GM12874 (cell line): ENCODE measurements around the gene PTCH2.

ENCODE experiments used
- TF ChIP-seq, protein P1 (sequence below): IDR thresholded peaks from 2 replicates; pipeline ENCODE4 v1.5.1; 2011; ENCODE audit warnings: low read depth, mild to moderate bottlenecking, control low read depth, low read length, moderate library complexity; ENCODE audit not compliant: insufficient read depth

Gene PTCH2

GRCh38 chr1:44817307-44817706 lies 25.7 kb downstream of the PTCH2 start:
- TF ChIP-seq, protein P1, sequence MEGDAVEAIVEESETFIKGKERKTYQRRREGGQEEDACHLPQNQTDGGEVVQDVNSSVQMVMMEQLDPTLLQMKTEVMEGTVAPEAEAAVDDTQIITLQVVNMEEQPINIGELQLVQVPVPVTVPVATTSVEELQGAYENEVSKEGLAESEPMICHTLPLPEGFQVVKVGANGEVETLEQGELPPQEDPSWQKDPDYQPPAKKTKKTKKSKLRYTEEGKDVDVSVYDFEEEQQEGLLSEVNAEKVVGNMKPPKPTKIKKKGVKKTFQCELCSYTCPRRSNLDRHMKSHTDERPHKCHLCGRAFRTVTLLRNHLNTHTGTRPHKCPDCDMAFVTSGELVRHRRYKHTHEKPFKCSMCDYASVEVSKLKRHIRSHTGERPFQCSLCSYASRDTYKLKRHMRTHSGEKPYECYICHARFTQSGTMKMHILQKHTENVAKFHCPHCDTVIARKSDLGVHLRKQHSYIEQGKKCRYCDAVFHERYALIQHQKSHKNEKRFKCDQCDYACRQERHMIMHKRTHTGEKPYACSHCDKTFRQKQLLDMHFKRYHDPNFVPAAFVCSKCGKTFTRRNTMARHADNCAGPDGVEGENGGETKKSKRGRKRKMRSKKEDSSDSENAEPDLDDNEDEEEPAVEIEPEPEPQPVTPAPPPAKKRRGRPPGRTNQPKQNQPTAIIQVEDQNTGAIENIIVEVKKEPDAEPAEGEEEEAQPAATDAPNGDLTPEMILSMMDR = no peak

DNA sequence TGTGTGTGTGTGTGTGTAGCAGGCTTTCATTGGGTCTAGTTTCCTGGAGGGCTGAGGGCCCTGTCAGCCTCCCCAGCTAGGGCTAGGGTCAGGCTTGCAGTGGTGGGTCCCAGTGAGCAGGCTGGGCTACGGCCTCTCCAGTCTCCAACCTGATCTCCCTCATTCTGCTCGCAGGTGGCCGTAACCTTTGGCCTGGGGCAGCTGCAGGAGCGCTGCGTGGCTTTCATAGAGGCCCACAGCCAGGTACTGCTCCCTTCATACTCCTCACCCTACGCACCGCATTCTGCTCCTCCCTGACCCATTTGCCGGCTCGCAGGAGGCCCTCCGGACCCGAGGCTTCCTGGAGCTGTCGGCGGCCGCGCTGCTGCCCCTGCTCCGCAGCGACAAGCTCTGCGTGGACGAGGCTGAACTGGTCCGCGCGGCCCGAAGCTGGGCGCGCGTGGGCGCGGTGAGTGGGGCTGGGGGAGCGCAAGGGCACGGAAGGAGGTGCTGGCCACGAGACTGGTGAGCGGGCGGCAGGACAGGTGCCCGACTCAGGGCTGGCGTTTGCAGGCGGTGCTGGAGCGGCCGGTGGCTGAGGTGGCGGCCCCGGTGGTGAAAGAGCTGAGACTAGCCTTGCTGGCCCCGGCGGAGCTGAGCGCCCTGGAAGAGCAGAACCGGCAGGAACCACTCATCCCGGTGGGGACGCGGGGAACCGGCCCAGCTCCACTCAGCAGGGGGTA lies 30.1 kb downstream of the PTCH2 start:
- TF ChIP-seq, protein P1 = no peak

DNA sequence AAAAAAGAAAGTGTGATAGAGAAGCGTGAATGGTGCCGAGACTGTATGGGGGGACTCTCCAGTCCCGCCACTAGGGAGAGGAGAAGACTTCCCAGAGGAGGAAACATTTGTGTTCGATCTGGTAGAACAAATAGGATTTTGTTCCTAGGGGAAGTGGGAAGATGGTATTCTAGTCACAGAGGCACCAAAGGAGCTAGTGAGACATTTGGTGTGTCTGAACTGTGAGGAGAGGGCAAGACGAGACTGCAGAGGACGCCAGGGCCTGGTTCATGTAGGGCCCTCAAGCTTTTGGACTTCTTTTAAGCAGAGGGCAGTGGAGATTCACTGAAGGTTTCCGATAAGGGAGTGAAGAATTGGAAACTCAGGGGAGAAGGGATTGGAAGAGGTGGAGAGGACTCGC lies 31.8 kb downstream of the PTCH2 start:
- TF ChIP-seq, protein P1 = no peak

DNA sequence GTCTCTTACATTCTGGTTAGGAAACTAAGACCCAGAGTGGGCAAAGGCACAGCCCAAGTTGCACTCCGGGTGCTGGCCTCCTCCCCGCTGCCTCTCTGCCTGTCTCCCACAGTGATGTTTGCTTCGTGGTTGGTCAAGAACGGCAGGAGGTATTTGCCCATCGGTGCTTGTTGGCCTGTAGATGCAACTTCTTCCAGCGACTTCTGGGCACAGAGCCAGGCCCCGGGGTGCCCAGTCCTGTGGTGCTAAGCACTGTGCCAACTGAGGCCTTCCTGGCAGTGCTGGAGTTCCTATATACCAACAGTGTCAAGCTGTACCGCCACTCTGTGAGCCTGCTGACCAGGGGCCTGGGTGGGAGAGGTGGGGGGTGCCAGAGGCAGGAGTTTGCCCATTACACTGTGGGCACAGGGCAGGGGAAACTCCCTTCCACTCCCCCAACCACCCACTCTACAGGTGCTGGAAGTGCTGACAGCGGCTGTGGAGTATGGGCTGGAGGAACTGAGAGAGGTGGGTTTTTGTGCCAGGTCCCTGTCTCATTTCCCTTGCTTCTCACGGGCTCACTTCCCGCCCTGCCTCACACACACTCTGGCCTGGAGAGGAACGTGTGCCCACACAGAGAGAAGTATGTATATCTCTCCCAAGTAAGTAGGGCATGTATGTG lies 32.8 kb downstream of the PTCH2 start:
- TF ChIP-seq, protein P1 = no peak

DNA sequence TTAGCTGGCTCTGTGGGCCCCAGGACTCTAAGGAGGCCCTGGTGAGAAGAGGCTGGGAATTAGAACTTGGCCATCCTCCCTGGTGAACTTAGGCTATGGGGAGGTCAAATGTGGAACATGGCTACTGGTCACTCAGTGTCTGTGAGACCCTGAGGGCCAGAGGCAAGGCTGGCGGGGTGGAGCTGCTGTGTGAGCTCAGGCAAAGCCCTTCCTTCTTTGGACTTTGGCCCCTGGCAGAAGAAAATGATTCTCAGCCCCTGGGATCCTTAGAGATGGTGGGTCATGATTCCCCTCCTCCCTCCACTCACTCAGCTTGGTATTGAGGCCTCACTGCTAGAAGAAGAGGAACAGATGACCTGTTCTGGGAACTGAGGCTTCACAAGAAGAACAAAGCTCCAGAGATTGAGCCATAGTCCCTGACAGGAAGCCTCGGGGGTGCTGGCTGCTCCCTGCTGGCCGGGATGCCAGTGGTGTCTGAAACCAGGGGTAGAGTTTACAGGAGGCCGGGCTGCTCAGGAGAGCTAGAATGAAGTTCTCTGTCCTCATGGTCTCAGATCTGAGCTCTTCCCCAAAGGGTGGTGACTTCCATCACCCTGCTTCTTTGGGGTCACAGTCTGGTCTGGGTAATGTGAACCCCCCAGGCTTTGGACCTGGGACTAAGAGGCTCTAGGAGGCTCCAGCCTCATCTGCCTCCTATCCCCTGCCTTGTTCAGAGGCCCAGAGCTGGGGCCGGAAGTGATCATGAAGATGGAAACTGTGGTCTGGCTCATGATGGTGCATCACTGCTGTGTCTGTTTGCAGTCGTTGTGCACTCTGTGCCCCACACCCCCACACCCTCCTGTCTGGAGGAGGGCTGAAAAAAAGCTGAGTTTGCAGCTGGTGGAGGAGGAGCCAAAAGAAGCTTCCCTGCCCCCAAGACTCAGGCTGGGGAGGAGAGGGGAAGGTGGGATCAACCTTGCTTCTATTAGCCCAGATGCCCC lies 33.8 kb downstream of the PTCH2 start:
- TF ChIP-seq, protein P1 = no peak

DNA sequence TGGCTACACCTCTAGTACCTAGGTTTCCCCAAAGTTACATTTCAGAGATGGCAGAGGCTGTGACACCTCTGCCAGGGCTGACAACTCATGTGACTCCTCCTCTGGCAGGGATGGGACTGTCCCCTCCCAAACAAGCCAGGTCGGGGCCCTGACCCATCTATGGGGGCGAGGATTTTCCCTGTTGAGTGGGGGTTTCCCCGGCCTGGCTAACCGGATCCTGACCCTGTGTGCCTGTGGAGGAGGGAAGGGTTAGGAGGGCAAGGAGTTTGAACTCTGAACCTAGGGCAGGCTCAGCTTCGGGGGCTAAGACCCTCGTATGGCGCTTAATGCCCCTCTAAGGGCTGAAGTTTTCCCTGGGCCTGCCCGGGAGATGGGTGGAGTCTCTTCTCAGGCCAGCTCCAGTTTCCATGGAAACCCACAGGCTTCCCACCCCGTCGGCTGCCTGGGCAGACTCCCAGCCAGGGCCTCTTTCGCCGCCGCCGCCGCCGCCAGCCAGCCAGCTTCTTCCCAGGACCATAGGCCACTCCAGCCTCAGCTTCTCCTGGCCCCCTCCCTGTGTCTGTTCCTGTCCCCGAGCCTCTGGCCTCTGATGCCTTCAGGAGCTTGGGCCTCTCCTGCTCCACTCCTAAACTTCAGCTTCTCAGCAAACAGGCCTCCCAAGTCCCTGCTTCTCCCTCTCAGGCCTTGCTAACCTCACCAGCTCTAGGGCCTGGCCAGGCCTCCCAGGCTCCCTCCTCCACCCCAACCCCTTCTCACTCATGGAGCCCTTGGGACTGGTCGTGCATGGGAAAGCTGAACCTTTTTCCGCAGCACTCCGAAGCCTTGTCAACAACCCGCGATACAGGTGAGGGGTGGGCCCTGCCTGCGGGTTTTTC lies 34.8 kb downstream of the PTCH2 start, which contains the start of gene BTBD19:
TSS of gene BTBD19 (plus strand) at position 461 of the 875 bp plus-strand sequence. CDS start at position 759, 298 bp downstream.
- TF ChIP-seq, protein P1 = no peak
